ENCODE data around the gene GRID1.

DNA sequence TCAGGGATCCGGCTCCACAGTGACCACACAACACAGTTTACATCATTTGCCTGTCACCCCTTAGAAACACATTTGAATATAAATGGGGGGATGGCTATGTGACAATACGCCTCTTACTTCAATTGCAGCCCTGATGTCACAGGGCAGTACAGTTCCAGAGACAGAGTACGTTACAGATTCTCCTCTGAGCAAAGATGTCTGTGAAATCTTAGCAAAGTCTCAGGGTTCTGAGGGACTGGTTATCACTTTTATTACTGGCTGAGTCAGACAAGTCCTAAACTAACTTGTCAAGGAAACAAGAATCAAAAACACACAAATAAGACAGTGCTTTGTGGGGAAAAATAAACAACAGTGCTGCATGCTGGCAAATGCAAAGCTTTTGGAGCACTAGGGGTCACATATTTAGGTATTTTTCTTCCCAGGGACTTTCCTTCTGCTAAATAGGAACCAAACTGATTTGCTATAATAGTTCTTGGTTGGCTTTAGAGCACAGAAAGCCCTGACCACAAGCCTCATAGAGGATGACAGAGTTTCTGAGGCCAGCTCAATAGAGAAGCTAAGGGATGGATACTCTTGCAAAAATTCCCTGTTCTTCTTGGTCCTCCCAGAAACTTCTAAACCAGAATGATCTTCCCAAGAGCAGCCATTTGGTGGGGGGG, 501.6 kb downstream of the GRID1 start:
- no peak for TF ChIP-seq ZNF48 (tag by site-specific recombination; IDR thresholded peaks at IDR 0.05)
- TF ChIP-seq, protein P1, sequence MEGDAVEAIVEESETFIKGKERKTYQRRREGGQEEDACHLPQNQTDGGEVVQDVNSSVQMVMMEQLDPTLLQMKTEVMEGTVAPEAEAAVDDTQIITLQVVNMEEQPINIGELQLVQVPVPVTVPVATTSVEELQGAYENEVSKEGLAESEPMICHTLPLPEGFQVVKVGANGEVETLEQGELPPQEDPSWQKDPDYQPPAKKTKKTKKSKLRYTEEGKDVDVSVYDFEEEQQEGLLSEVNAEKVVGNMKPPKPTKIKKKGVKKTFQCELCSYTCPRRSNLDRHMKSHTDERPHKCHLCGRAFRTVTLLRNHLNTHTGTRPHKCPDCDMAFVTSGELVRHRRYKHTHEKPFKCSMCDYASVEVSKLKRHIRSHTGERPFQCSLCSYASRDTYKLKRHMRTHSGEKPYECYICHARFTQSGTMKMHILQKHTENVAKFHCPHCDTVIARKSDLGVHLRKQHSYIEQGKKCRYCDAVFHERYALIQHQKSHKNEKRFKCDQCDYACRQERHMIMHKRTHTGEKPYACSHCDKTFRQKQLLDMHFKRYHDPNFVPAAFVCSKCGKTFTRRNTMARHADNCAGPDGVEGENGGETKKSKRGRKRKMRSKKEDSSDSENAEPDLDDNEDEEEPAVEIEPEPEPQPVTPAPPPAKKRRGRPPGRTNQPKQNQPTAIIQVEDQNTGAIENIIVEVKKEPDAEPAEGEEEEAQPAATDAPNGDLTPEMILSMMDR (tag by site-specific recombination; IDR thresholded peaks at IDR 0.05): no peak
- no peak for TF ChIP-seq ZNF501 (tag by site-specific recombination; IDR thresholded peaks at IDR 0.05)
- TF ChIP-seq, protein P2, sequence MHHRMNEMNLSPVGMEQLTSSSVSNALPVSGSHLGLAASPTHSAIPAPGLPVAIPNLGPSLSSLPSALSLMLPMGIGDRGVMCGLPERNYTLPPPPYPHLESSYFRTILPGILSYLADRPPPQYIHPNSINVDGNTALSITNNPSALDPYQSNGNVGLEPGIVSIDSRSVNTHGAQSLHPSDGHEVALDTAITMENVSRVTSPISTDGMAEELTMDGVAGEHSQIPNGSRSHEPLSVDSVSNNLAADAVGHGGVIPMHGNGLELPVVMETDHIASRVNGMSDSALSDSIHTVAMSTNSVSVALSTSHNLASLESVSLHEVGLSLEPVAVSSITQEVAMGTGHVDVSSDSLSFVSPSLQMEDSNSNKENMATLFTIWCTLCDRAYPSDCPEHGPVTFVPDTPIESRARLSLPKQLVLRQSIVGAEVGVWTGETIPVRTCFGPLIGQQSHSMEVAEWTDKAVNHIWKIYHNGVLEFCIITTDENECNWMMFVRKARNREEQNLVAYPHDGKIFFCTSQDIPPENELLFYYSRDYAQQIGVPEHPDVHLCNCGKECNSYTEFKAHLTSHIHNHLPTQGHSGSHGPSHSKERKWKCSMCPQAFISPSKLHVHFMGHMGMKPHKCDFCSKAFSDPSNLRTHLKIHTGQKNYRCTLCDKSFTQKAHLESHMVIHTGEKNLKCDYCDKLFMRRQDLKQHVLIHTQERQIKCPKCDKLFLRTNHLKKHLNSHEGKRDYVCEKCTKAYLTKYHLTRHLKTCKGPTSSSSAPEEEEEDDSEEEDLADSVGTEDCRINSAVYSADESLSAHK (tag by site-specific recombination; IDR thresholded peaks at IDR 0.05): no peak
- TF ChIP-seq, protein P3, sequence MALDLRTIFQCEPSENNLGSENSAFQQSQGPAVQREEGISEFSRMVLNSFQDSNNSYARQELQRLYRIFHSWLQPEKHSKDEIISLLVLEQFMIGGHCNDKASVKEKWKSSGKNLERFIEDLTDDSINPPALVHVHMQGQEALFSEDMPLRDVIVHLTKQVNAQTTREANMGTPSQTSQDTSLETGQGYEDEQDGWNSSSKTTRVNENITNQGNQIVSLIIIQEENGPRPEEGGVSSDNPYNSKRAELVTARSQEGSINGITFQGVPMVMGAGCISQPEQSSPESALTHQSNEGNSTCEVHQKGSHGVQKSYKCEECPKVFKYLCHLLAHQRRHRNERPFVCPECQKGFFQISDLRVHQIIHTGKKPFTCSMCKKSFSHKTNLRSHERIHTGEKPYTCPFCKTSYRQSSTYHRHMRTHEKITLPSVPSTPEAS (tag by site-specific recombination; IDR thresholded peaks at IDR 0.05): no peak
- TF ChIP-seq BCL11A (tag by site-specific recombination; IDR thresholded peaks at IDR 0.05; ENCODE audit: low read depth): no peak
